Transverse colon (tissue), 4 donors: ENCODE results near the gene RORC. TPM values are rescaled to one million over a fixed set of nuclear protein-coding genes. Genes with fewer than 3 reads are reported as not detected.

ENCODE experiments used
- DNase-seq: peaks from one replicate; pipeline ENCODE4 v3.0.0-alpha.2; 2019
- H3K27ac ChIP-seq, 4 donors: fragments of 200-600 bp; sonication (generic); 2 replicates each; pipeline ENCODE4 v1.5.1; 2016 to 2018; ENCODE audit warnings: inconsistent platforms in 4 of 4
- H3K27me3 ChIP-seq: fragments of 200-600 bp; sonication (generic); 2 replicates; pipeline ENCODE4 v1.5.1; 2017; ENCODE audit warnings: inconsistent platforms
- H3K36me3 ChIP-seq, 4 donors: fragments of 200-600 bp; sonication (generic); 2 replicates each; pipeline ENCODE4 v1.5.1; 2017 to 2019; ENCODE audit warnings: inconsistent platforms in 4 of 4
- H3K4me1 ChIP-seq, 4 donors: fragments of 200-600 bp; sonication (generic); 2 replicates each; pipeline ENCODE4 v1.5.1; 2017 to 2020; ENCODE audit warnings: inconsistent platforms in 4 of 4
- H3K4me3 ChIP-seq, 4 donors: fragments of 200-600 bp; sonication (generic); 1 replicate in 1 of 4; 2 replicates in 3 of 4; pipeline versions ENCODE4 v1.5.1 to v1.6.1; 2017 to 2019; ENCODE audit warnings: inconsistent platforms in 4 of 4
- H3K9me3 ChIP-seq, 2 donors: fragments of 200-600 bp; sonication (generic); 2 replicates each; pipeline ENCODE4 v1.5.1; 2017 to 2019; ENCODE audit warnings: inconsistent platforms in 2 of 2
- EP300 ChIP-seq: sonication (generic); formaldehyde crosslinking; IDR thresholded peaks from one replicate; pipeline ENCODE4 v1.6.1; 2017; ENCODE audit warnings: antibody characterized with exemption, low read depth
- POLR2A ChIP-seq: fragments of 450-650 bp; IDR thresholded peaks from one replicate; pipeline ENCODE4 v1.6.1; 2016; ENCODE audit warnings: antibody characterized with exemption, mild to moderate bottlenecking, moderate library complexity
- POLR2AphosphoS5 ChIP-seq, 3 donors: sonication (generic); formaldehyde crosslinking; IDR thresholded peaks; one replicate each; pipeline ENCODE4 v1.6.1; 2016; ENCODE audit warnings: antibody characterized with exemption in 3 of 3
- WGBS, 2 donors: methylation state at CpG; one replicate each; pipeline ENCODE4 v1.1.5; 2018; ENCODE audit warnings: low coverage in 1 of 2; 5-methylcytosine and 5-hydroxymethylcytosine counted together
- in situ Hi-C, 4 donors: fragments of 200-750 bp; cut with MboI; loops; one replicate each; pipeline versions ENCODE4 v1.15.0 to v1.15.1; 2017; ENCODE audit warnings: low sequenced_read_pairs in 3 of 4, low pct_ligation_motif_present in 1 of 4, low pct_unique_long_range_greater_than_20kb in 1 of 4
- intact Hi-C: fragments of 100-400 bp; cut with DNase I; formaldehyde crosslinking; loops from one replicate; pipeline ENCODE4 v1.15.1; 2023; ENCODE audit warnings: low total_unique reads
- total RNA-seq, 4 donors: library from RNA; depleted of rRNA; stranded (reverse); fragments of >200 nt; gene quantifications; one replicate each; pipeline ENCODE4 v1.1.0, GENCODE V29; 2016
- TF ChIP-seq, protein P1 (sequence below), 5 experiments: fragments of 200-600 bp in 3 of 5; fragments of 450-650 bp in 2 of 5; sonication (generic) in 3 of 5; IDR thresholded peaks; 1 replicate in 2 of 5; 2 replicates in 3 of 5; pipeline ENCODE4 v1.5.1; 2016 to 2017; ENCODE audit warnings: antibody characterized with exemption in 5 of 5, inconsistent platforms in 3 of 5, mild to moderate bottlenecking in 2 of 5, moderate library complexity in 1 of 5

Gene RORC
- total RNA-seq, 4 donors from 2014 or later: 3.4 to 34.3 (median 32.0) TPM

DNA sequence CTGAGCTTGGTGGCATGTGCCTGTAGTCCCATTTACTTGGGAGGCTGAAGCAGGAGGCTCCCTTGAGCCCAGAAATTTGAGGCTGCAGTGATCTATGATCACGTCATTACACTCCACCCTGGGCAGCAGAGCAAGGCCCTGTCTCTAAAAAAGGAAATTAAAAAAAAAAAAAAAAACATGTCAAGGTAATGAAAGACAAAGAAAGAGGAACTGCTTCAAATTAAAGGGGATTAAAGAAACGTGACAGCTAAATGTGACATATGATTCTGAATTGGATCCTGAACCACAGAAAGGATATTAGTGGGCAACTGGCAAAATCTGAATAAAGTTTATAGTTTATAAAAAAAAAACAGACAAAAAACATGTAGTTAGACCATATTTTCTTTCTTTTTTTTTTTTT lies 11.8 kb upstream of the RORC start:
- in situ Hi-C loops: no loop called here

DNA sequence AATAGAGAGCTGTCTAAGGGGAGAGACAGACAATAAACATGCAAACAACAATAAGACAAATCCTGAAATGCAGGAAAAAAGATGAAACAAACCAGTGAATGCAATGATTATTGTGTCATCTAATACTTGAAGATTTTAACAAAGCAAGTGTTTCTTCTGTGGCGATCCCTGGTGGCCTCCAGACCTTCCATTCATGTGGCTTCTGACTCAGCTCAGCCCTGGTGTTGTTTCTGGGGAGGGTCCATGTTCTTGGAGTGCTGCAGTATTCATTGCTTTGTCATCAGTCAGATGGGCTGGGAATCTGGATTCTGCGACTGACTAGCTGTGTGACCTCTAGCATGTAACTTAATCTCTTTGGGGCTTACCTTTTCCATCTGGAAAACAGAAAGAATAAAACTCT lies 9.5 kb upstream of the RORC start:
- Histone ChIP-seq H3K4me1 (peaks cover 3 to 39% (median 26%) of the 10 kb centered on the region in 4 donors), H3K36me3 (no peaks in the 10 kb centered on the region), H3K27ac (peak overlapping the region in 2 of 4 donors; percentile 88 to 90), H3K27me3 (peaks cover 47% of the 10 kb centered on the region), H3K4me3 (no peak overlapping the region), H3K9me3 (no peaks in the 10 kb centered on the region)
- TF ChIP-seq, protein P1, sequence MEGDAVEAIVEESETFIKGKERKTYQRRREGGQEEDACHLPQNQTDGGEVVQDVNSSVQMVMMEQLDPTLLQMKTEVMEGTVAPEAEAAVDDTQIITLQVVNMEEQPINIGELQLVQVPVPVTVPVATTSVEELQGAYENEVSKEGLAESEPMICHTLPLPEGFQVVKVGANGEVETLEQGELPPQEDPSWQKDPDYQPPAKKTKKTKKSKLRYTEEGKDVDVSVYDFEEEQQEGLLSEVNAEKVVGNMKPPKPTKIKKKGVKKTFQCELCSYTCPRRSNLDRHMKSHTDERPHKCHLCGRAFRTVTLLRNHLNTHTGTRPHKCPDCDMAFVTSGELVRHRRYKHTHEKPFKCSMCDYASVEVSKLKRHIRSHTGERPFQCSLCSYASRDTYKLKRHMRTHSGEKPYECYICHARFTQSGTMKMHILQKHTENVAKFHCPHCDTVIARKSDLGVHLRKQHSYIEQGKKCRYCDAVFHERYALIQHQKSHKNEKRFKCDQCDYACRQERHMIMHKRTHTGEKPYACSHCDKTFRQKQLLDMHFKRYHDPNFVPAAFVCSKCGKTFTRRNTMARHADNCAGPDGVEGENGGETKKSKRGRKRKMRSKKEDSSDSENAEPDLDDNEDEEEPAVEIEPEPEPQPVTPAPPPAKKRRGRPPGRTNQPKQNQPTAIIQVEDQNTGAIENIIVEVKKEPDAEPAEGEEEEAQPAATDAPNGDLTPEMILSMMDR (IDR thresholded peaks at IDR 0.05): no peak
- no peak for TF ChIP-seq EP300
- TF ChIP-seq POLR2A: no peak
- no peak for TF ChIP-seq POLR2AphosphoS5 (IDR thresholded peaks at IDR 0.05)
- intact Hi-C loops: no loop called here
- DNase-seq: no peak
- in situ Hi-C loops: no loop called here
- 80 to 100% methylated on average over 1 to 2 of the region's 2 CpGs for WGBS, 2 donors

More for the DNA sequence above, 11.8 kb upstream of the RORC start:
- Histone ChIP-seq H3K36me3 (no peaks in the 10 kb centered on the region), H3K27ac (no peak overlapping the region), H3K4me1 (peaks cover 3 to 24% (median 13%) of the 10 kb centered on the region in 4 donors), H3K27me3 (peaks cover 33% of the 10 kb centered on the region), H3K4me3 (no peak overlapping the region), H3K9me3 (no peaks in the 10 kb centered on the region)
- intact Hi-C loops: no loop called here
- TF ChIP-seq POLR2AphosphoS5 (IDR thresholded peaks at IDR 0.05) (no peak), EP300 (no peak), POLR2A (no peak)
- TF ChIP-seq, protein P1 (IDR thresholded peaks at IDR 0.05): no peak
- no peak for DNase-seq
- 79 to 94% methylated on average over 2 of the region's 2 CpGs for whole genome bisulfite sequencing, 2 donors

DNA sequence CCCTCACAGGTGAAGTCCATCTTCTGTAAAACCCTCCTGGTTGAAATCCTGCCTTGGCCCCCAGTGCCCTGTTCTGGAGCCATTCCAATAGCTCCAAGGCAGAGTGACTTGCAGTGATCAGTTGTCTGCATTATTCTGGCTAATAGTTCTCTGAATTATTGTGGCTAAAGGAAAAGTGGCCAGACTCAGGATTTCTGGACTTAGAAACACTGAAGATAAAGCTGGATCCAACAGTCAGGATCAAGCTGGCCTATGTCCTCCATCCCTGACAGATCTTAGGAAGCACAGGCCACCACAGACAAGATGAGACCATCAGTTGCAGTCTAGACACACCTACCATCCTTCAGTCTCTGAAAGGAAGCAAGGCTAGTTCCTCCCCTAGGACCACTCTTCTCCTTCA lies 8.8 kb upstream of the RORC start:
- peak overlapping the region in 3 of 4 donors; percentile 29 to 54 (median 34) for H3K4me3 ChIP-seq
- H3K27me3 ChIP-seq: peaks cover 47% of the 10 kb centered on the region
- no peaks in the 10 kb centered on the region for H3K9me3 ChIP-seq
- no peak for DNase-seq
- no peaks in the 10 kb centered on the region for H3K36me3 ChIP-seq
- in situ Hi-C loops (no loop called here), intact Hi-C loops (no loop called here)
- H3K4me1 ChIP-seq: peaks cover 3 to 42% (median 26%) of the 10 kb centered on the region in 4 donors
- peak overlapping the region; percentile 80 to 91 (median 89) for H3K27ac ChIP-seq
- no peak for TF ChIP-seq POLR2AphosphoS5 (IDR thresholded peaks at IDR 0.05)
- no peak for TF ChIP-seq POLR2A
- TF ChIP-seq, protein P1 (IDR thresholded peaks at IDR 0.05): no peak
- TF ChIP-seq EP300: no peak

DNA sequence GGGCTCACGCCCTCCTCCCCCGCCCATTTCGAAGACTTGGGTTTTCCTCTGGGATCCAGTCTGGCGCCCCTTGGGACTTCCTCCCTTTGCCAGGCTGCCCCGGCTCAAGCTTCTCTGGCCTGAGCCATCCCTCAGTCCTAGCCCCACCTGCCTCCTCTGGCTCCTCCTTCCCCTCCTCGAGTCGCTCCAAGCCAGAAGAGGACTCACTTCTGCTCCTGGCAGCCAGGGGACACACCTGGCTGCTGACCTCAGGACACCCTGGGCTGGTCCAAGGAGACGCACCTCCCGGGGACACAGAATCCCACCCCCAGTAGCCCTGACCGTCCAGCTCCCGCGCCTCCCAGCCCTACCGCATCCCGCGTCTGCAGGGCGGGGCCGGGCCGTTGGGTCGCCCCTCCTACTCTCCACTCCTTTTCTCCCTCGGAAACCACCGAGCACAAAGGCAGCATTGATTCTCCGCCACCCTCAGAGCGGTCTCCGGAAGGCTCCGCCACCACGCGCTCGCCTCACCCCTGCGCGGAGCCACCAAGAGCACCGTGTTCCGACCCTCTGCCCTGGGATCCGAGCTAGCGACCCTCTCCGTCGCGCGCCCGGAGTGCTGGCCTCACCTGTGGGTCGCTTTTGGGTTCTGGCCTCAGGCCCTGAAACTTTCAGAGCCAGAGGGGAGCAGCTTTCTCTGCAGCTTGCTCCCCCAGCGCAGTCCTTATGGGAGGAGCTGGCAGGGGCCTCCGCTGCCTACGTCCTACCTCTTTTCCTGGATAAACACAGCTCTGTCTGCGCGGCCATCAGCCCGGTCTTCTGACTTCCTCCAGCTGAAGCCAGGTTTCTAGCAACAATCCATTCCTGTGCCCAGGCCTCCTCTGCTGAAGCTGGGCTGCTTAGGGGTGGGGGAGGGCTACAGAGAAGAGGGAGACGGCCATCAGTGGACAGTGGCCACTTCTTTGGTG lies 8.1 kb upstream of the RORC start, which contains the start of gene C2CD4D:
C2CD4D (minus strand) TSS at position 364 of the 947 bp plus-strand sequence. CDS start 831 bp downstream, outside the sequence.
- Histone ChIP-seq H3K4me1 (peaks cover 3 to 42% (median 26%) of the 10 kb centered on the region in 4 donors), H3K36me3 (no peaks in the 10 kb centered on the region), H3K27me3 (peaks cover 41% of the 10 kb centered on the region), H3K4me3 (peak within 1 kb of the TSS in 3 of 4 donors; percentile 29 to 54 (median 34)), H3K27ac (peak within 1 kb of the TSS; percentile 80 to 91 (median 89)), H3K9me3 (no peaks in the 10 kb centered on the region)
- WGBS, 2 donors: 6% methylated on average over 32 of the region's 47 CpGs; no CpG with 5 or more reads in 1 of the 2 donors
- intact Hi-C loops (no loop called here), in situ Hi-C loops (no loop called here)
- TF ChIP-seq POLR2AphosphoS5 (IDR thresholded peaks at IDR 0.05): peak; percentile 79 to 92 (median 91)
- TF ChIP-seq EP300: no peak
- peak; percentile 94 for TF ChIP-seq POLR2A
- TF ChIP-seq, protein P1 (IDR thresholded peaks at IDR 0.05): peak in 3 of 5 experiments; percentile 9 to 44 (median 11)
- peak; percentile 87 for DNase-seq
